SK-N-MC (cell line): ENCODE results near the gene MT2A.

Source experiments
- EZH2 ChIP-seq: fragments of 200-600 bp; sonication (generic); IDR thresholded peaks from one replicate; pipeline ENCODE4 v1.6.1; 2017; ENCODE audit warnings: antibody characterized with exemption
- FOXP2 ChIP-seq: optimal IDR thresholded peaks from 2 replicates; pipeline ENCODE3; 2011; ENCODE audit warnings: mild to moderate bottlenecking, moderate library complexity; ENCODE audit not compliant: insufficient read depth; ENCODE audit errors: extremely low read length, control extremely low read depth
- POLR2AphosphoS5 ChIP-seq: IDR thresholded peaks from 2 replicates; pipeline ENCODE4 v1.6.1; 2012; ENCODE audit warnings: mild to moderate bottlenecking, low read depth, low read length, borderline replicate concordance

GRCh38 chr16:56607675-56608042 lies 725 bp upstream of the MT2A start:
- TF ChIP-seq EZH2, result no peak
- TF ChIP-seq POLR2AphosphoS5, result no peak
- TF ChIP-seq FOXP2, result no peak
